ENCODE measurements around the gene CCDC116.

CCDC116 gene

GRCh38 chr22:21684492-21685163 lies 52.1 kb downstream of the CCDC116 start:
- DNase-seq = no peak

- DNase-seq = no peak
Measured at GRCh38 chr22:21685164-21685513, 52.6 kb downstream of the CCDC116 start.

- DNase-seq = no peak
Measured at GRCh38 chr22:21686193-21686608, 53.6 kb downstream of the CCDC116 start.
